Vagina (tissue), 2 donors: Measurements from ENCODE around the gene CTH. TPM values are rescaled to one million over a fixed set of nuclear protein-coding genes. Genes with fewer than 3 reads are reported as not detected.

ENCODE experiments used
- DNase-seq, 2 donors: peaks; one replicate each; pipeline ENCODE4 v3.0.0-alpha.2; 2017; ENCODE audit errors: extremely low spot score in 2 of 2
- H3K27ac ChIP-seq: fragments of 200-600 bp; sonication (generic); one replicate; pipeline ENCODE4 v1.5.1; 2019
- H3K27me3 ChIP-seq: fragments of 200-600 bp; sonication (generic); one replicate; pipeline ENCODE4 v1.5.1; 2019
- H3K36me3 ChIP-seq, 2 donors: fragments of 200-600 bp; sonication (generic); one replicate each; pipeline ENCODE4 v1.5.1; 2017 to 2019
- H3K4me1 ChIP-seq: fragments of 200-600 bp; sonication (generic); one replicate; pipeline ENCODE4 v1.5.1; 2019
- H3K4me3 ChIP-seq, 2 donors: fragments of 200-600 bp; sonication (generic); 1 replicate in 1 of 2; 2 replicates in 1 of 2; pipeline ENCODE4 v1.5.1; 2016 to 2019
- H3K9me3 ChIP-seq: fragments of 200-600 bp; sonication (generic); one replicate; pipeline ENCODE4 v1.5.1; 2019
- POLR2A ChIP-seq, 2 donors: fragments of 450-650 bp; IDR thresholded peaks; one replicate each; pipeline ENCODE4 v1.6.1; 2017; ENCODE audit warnings: antibody characterized with exemption in 2 of 2, mild to moderate bottlenecking in 2 of 2, moderate library complexity in 2 of 2
- POLR2AphosphoS5 ChIP-seq, 2 donors: sonication (generic); formaldehyde crosslinking; IDR thresholded peaks; one replicate each; pipeline ENCODE4 v1.9.0; 2017; ENCODE audit warnings: antibody characterized with exemption in 2 of 2, mild to moderate bottlenecking in 2 of 2, low read depth in 1 of 2; ENCODE audit not compliant: insufficient read depth in 1 of 2
- intact Hi-C: fragments of 100-400 bp; cut with DNase I; formaldehyde crosslinking; loops from one replicate; pipeline ENCODE4 v1.15.1; 2023
- total RNA-seq: library from RNA; depleted of rRNA; stranded (reverse); fragments of >200 nt; gene quantifications from one replicate; pipeline ENCODE4 v1.2.3, GENCODE V29; 2016
- TF ChIP-seq, protein P1 (sequence below), 3 experiments: fragments of 450-650 bp in 2 of 3; fragments of 200-600 bp in 1 of 3; sonication (generic) in 1 of 3; IDR thresholded peaks; one replicate each; pipeline ENCODE4 v1.5.1; 2017 to 2019; ENCODE audit warnings: antibody characterized with exemption in 3 of 3, mild to moderate bottlenecking in 2 of 3, moderate library complexity in 2 of 3

CTH gene
- total RNA-seq, 1 donor from 2014 or later = 4.2 TPM

DNA sequence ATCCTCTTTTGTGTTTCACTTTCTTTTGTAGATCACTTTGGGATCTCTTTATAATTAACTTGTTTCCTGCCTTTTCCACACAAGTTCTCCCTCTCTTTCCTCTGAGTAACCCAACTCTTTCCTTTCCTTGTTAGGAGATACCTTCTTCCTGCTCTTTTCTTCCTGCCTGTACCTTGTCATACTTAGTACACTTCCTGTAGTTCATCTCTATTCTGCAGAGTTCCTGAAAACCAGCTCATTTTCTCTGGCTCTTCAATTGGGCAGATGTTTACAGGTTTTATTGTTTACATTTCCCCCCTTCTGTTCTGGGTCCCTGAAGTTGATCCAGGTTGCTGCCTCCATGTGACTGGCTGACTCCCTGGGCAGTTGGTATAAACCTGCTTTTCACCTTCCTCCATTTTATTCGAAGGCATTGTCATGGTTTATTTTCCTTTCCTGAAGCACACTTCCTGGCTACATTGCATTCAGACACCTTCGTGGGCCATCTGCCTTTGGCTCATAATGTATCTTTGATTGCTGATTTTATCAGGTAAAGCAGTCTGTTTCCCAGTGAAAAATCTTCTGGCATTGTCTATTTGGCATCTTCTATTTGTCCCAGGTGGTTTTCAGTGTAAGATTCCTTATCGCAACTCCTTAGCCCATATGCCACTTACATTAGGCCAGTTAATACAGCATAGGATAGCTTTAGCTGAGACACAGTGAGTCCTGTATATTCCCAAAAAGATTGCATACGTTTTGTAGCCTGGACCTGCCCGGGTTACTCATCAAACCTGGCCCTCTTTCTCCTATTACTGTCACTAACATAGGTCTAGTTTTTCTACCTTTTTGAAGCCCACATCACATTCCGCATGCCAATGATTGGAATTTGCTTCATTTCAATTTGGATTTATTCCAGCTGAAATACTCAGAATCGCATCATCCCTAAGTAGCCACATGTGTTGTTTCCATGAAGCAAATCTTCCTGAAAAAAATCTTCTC is 15.4 kb downstream of the CTH start:
- no peak for DNase-seq

DNA sequence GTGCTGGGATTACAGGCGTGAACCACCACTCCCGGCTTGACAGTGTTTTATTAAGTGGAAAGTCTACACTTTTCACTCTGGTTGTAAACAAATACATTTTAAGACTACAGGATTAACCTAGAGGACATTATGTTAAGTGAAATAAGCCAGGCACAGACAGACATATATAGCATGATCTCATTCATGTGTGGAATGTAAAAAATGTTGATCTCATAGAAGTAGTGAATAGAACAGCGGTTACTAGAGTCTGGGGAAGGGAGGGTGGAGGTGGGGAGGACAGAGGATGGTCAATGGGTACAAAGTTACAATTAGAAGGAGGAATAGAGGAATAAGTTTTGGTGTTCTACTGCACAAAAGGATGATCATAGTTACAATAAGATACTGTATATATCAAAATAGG is 16.9 kb downstream of the CTH start:
- intact Hi-C loops = no loop called here
- no peaks in the 10 kb centered on the region for H3K4me1 ChIP-seq
- H3K27ac ChIP-seq = no peak overlapping the region
- TF ChIP-seq, protein P1, sequence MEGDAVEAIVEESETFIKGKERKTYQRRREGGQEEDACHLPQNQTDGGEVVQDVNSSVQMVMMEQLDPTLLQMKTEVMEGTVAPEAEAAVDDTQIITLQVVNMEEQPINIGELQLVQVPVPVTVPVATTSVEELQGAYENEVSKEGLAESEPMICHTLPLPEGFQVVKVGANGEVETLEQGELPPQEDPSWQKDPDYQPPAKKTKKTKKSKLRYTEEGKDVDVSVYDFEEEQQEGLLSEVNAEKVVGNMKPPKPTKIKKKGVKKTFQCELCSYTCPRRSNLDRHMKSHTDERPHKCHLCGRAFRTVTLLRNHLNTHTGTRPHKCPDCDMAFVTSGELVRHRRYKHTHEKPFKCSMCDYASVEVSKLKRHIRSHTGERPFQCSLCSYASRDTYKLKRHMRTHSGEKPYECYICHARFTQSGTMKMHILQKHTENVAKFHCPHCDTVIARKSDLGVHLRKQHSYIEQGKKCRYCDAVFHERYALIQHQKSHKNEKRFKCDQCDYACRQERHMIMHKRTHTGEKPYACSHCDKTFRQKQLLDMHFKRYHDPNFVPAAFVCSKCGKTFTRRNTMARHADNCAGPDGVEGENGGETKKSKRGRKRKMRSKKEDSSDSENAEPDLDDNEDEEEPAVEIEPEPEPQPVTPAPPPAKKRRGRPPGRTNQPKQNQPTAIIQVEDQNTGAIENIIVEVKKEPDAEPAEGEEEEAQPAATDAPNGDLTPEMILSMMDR (IDR thresholded peaks at IDR 0.05) = no peak
- TF ChIP-seq POLR2AphosphoS5 (IDR thresholded peaks at IDR 0.05; ENCODE audit: insufficient read depth in 1 of 2, low read depth in 1 of 2) (no peak), POLR2A (IDR thresholded peaks at IDR 0.05) (no peak)
- H3K36me3 ChIP-seq = no peaks in the 10 kb centered on the region
- DNase-seq = no peak
- H3K27me3 ChIP-seq = no peaks in the 10 kb centered on the region
- no peak overlapping the region for H3K4me3 ChIP-seq
- no peaks in the 10 kb centered on the region for H3K9me3 ChIP-seq

More for the DNA sequence above, 15.4 kb downstream of the CTH start:
- intact Hi-C loops = no loop called here
- TF ChIP-seq POLR2AphosphoS5 (IDR thresholded peaks at IDR 0.05; ENCODE audit: insufficient read depth in 1 of 2, low read depth in 1 of 2) = no peak
- TF ChIP-seq, protein P1 (IDR thresholded peaks at IDR 0.05) = no peak
- TF ChIP-seq POLR2A (IDR thresholded peaks at IDR 0.05) = no peak
- no peak overlapping the region for H3K27ac ChIP-seq
- H3K27me3 ChIP-seq = no peaks in the 10 kb centered on the region
- H3K4me1 ChIP-seq = no peaks in the 10 kb centered on the region
- H3K36me3 ChIP-seq = no peaks in the 10 kb centered on the region
- no peak overlapping the region for H3K4me3 ChIP-seq
- H3K9me3 ChIP-seq = no peaks in the 10 kb centered on the region

DNA sequence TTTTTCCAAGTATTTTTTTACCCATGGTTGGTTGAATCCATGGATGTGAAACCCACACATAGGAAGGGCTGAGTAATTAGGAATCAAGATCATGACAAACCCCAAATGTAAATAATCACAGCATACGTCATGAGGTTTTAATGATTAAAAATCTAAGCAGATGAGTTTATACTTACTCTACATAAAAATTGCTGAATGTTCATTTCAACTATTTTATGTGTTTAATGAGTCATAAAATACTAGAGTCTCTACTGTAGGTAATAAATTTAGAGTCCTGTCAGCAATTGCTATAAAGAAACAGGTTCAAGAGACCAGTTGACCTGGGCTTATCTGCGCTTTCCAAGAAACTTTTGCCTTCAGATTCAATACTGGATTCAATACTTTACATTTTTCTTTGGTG is 18.2 kb downstream of the CTH start:
- Histone ChIP-seq H3K4me3 (no peak overlapping the region), H3K36me3 (no peaks in the 10 kb centered on the region), H3K4me1 (no peaks in the 10 kb centered on the region), H3K9me3 (no peaks in the 10 kb centered on the region), H3K27me3 (no peaks in the 10 kb centered on the region), H3K27ac (no peak overlapping the region)
- no peak for DNase-seq
- intact Hi-C loops = no loop called here
- TF ChIP-seq, protein P1 (IDR thresholded peaks at IDR 0.05) = no peak
- TF ChIP-seq POLR2AphosphoS5 (IDR thresholded peaks at IDR 0.05; ENCODE audit: insufficient read depth in 1 of 2, low read depth in 1 of 2) (no peak), POLR2A (IDR thresholded peaks at IDR 0.05) (no peak)

DNA sequence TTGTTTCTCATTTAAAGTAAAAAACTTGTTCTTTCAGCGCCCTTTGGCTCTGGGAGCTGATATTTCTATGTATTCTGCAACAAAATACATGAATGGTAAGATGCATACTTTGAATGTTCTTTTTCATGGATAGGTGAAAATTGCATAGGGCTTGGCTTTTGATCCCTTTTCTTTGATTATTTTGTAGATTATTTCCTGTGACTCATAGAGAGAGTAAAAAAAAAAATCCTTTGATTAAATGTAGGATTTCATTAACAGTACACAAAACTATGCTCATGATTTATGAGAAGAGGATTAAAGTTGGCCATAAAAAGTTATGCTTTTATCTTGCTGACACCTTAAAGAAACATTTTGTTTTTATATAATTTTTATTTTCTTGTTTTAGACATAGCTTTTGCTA is 18.7 kb downstream of the CTH start:
- no peak for DNase-seq
- no peaks in the 10 kb centered on the region for H3K4me1 ChIP-seq
- H3K9me3 ChIP-seq = no peaks in the 10 kb centered on the region
- intact Hi-C loops = no loop called here
- no peak overlapping the region for H3K27ac ChIP-seq
- H3K27me3 ChIP-seq = no peaks in the 10 kb centered on the region
- no peaks in the 10 kb centered on the region for H3K36me3 ChIP-seq
- no peak overlapping the region for H3K4me3 ChIP-seq
- TF ChIP-seq, protein P1 (IDR thresholded peaks at IDR 0.05) = no peak
- TF ChIP-seq POLR2AphosphoS5 (IDR thresholded peaks at IDR 0.05; ENCODE audit: insufficient read depth in 1 of 2, low read depth in 1 of 2) = no peak

DNA sequence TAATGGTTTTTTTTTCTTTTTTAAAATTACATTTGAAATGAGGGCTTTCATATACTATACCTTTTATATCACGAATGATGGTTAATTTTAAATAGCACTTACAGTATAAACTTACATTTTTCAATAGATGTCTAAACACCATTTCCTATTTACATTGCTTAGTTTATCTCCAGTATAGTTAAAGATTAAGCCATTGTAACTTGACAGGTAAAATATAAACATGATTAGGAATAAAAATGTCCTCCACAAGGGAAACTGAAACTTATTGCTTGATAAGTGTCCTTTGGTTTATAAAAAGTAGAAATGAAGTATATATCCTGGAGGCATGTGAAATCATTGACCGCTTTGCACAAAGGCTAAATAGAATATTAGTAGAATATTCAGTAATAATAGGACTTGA is 20.2 kb downstream of the CTH start:
- no peak overlapping the region for H3K4me3 ChIP-seq
- H3K4me1 ChIP-seq = no peaks in the 10 kb centered on the region
- H3K36me3 ChIP-seq = no peaks in the 10 kb centered on the region
- H3K9me3 ChIP-seq = no peaks in the 10 kb centered on the region
- no peaks in the 10 kb centered on the region for H3K27me3 ChIP-seq
- intact Hi-C loops = no loop called here
- no peak for TF ChIP-seq POLR2AphosphoS5 (IDR thresholded peaks at IDR 0.05; ENCODE audit: insufficient read depth in 1 of 2, low read depth in 1 of 2)
- TF ChIP-seq, protein P1 (IDR thresholded peaks at IDR 0.05) = no peak
- TF ChIP-seq POLR2A (IDR thresholded peaks at IDR 0.05) = no peak
- DNase-seq = no peak
- H3K27ac ChIP-seq = no peak overlapping the region
